ENCODE measurements around the gene ARPC5L.

DNA sequence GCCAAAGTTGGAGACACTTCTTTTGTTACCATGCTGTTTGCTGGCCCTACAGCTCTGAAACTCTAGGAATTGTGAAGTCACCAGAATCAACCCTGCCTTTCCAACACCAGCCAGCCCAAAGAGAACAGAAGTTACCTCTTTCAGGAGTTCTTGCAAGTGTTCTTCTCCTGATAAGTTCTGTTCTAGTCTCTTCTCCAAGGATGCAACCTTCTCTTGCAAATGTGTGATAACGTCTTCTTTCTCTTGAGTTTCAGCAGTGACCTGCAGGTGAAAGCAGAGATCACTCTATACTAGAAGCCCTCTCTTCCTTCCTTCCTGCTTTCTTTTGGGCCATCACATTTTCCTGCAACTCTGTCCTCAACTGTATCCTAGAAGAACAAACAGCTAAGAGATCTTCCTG, 49.8 kb downstream of the ARPC5L start:
- TF ChIP-seq, protein P1, sequence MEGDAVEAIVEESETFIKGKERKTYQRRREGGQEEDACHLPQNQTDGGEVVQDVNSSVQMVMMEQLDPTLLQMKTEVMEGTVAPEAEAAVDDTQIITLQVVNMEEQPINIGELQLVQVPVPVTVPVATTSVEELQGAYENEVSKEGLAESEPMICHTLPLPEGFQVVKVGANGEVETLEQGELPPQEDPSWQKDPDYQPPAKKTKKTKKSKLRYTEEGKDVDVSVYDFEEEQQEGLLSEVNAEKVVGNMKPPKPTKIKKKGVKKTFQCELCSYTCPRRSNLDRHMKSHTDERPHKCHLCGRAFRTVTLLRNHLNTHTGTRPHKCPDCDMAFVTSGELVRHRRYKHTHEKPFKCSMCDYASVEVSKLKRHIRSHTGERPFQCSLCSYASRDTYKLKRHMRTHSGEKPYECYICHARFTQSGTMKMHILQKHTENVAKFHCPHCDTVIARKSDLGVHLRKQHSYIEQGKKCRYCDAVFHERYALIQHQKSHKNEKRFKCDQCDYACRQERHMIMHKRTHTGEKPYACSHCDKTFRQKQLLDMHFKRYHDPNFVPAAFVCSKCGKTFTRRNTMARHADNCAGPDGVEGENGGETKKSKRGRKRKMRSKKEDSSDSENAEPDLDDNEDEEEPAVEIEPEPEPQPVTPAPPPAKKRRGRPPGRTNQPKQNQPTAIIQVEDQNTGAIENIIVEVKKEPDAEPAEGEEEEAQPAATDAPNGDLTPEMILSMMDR (conservative IDR thresholded peaks at IDR 0.05; ENCODE audit: low read depth in 2 of 2): no peak
- no peak for TF ChIP-seq EZH2 (IDR thresholded peaks at IDR 0.05; ENCODE audit: low read depth, unreplicated experiment)
- TF ChIP-seq EZH2phosphoT487 (IDR thresholded peaks at IDR 0.05; ENCODE audit: unreplicated experiment): no peak
- no peak for TF ChIP-seq POLR2AphosphoS5 (IDR thresholded peaks at IDR 0.05; ENCODE audit: low read depth)
- no peak for TF ChIP-seq JUNB (IDR thresholded peaks at IDR 0.05; ENCODE audit: unreplicated experiment)
- no peak for TF ChIP-seq STAT1 (IDR thresholded peaks at IDR 0.05; ENCODE audit: unreplicated experiment)
- no peak for TF ChIP-seq CREB1 (CRISPR knock-in tag; IDR thresholded peaks at IDR 0.05; ENCODE audit: low read depth)
- TF ChIP-seq ZNF114 (CRISPR knock-in tag; IDR thresholded peaks at IDR 0.05): no peak
- no peak for TF ChIP-seq REST (IDR thresholded peaks at IDR 0.05; ENCODE audit: unreplicated experiment)
- TF ChIP-seq, protein P2, sequence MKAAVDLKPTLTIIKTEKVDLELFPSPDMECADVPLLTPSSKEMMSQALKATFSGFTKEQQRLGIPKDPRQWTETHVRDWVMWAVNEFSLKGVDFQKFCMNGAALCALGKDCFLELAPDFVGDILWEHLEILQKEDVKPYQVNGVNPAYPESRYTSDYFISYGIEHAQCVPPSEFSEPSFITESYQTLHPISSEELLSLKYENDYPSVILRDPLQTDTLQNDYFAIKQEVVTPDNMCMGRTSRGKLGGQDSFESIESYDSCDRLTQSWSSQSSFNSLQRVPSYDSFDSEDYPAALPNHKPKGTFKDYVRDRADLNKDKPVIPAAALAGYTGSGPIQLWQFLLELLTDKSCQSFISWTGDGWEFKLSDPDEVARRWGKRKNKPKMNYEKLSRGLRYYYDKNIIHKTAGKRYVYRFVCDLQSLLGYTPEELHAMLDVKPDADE (IDR thresholded peaks at IDR 0.05): no peak

All from GM23338 (cell line).